Measurements from ENCODE around the gene G6PC3. TPM values are rescaled to one million over a fixed set of nuclear protein-coding genes. Genes with fewer than 3 reads are reported as not detected.
"Not testable (repeated sequence)": the region's sequence is repeated elsewhere in the genome, so short reads cannot be mapped to it uniquely, and the experiment has no call there.

The G6PC3 gene
- total RNA-seq, 2 donors from 2014 or later, result 10.9 to 13.8 TPM

DNA sequence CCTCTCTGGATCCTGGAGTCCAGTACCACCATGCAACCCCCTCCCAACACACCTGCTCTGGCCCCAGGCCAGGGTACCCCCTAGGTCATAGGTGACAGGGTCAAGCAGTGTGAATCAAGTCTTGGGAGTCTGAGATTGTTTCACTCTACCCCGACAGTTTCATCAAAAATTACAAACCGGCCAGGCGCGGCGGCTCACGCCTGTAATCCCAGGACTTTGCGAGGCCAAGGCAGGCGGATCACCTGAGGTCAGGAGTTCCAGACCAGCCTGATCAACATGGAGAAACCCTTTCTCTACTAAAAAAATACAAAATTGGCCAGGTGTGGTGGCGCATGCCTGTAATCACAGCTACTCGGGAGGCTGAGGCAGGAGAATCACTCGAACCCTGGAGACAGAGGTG, 49.7 kb downstream of the G6PC3 start:
- not testable (repeated sequence) for H3K27me3 Mint-ChIP-seq; DNase-seq; ATAC-seq; H3K9me3 ChIP-seq (ENCODE audit: control insufficient read depth, low read length, poor library complexity, severe bottlenecking); H3K36me3 Mint-ChIP-seq (ENCODE audit: low read depth); H3K27ac Mint-ChIP-seq
- H3K4me1 Mint-ChIP-seq, result peaks cover 35% of the 10 kb centered on the region
- H3K4me3 Mint-ChIP-seq, result peak overlapping the region; percentile 47

DNA sequence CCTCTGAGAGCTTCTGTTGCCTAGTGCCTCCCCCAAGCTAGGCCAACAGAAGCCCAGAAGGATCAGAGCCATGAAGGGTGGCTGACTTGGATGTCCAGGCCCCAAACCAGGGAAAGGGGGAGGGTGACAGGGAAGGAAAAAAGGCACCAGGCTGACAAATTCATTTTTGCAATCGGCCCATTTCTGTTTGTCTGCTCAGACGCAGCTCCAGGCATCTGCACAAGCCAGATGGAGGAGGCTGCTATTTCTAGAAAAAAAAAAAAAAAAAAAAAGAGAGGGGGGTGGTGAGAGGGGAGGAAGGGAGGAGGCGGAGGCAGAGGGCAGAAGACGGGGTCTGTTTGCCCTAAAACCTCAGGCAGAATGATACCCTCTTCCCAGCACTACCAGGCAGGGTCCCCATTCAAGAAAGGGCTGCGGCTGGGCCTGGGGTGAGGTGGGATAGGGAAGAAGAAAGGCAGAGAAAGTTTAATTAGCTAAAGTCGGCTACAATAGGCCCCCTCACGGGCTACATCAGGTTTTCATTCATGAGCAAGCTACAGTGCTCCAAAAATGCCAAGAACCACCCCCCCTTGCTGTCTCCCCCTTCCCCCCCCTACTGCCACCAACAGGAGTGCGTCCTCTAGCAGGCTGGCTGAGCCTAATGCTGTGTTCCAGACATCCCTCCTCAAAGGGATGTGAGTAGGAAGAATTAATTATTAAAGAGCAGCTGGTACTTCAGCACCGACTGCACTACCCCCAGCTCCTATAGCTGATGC, 50.5 kb downstream of the G6PC3 start:
- H3K27ac Mint-ChIP-seq, result peak overlapping the region; percentile 86
- no peaks in the 10 kb centered on the region for H3K36me3 Mint-ChIP-seq (ENCODE audit: low read depth)
- no peak for ATAC-seq
- peak overlapping the region; percentile 47 for H3K4me3 Mint-ChIP-seq
- H3K4me1 Mint-ChIP-seq, result peaks cover 35% of the 10 kb centered on the region
- no peaks in the 10 kb centered on the region for H3K9me3 ChIP-seq (ENCODE audit: control insufficient read depth, low read length, poor library complexity, severe bottlenecking)
- no peak for DNase-seq
- no peaks in the 10 kb centered on the region for H3K27me3 Mint-ChIP-seq

- H3K4me1 Mint-ChIP-seq, result peaks cover 35% of the 10 kb centered on the region
- DNase-seq (no peak), ATAC-seq (no peak)
- no peaks in the 10 kb centered on the region for H3K36me3 Mint-ChIP-seq (ENCODE audit: low read depth)
- no peaks in the 10 kb centered on the region for H3K27me3 Mint-ChIP-seq
- H3K27ac Mint-ChIP-seq, result peak overlapping the region; percentile 86
- no peaks in the 10 kb centered on the region for H3K9me3 ChIP-seq (ENCODE audit: control insufficient read depth, low read length, poor library complexity, severe bottlenecking)
- H3K4me3 Mint-ChIP-seq, result peak overlapping the region; percentile 93
Observed at GRCh38 chr17:44121997-44122815, 51.7 kb downstream of the G6PC3 start.

- H3K27ac Mint-ChIP-seq, result peak overlapping the region; percentile 86
- H3K4me3 Mint-ChIP-seq, result peak overlapping the region; percentile 93
- no peaks in the 10 kb centered on the region for H3K9me3 ChIP-seq (ENCODE audit: control insufficient read depth, low read length, poor library complexity, severe bottlenecking)
- H3K27me3 Mint-ChIP-seq, result no peaks in the 10 kb centered on the region
- ATAC-seq (peak; percentile 4), DNase-seq (peak in 1 of 3 donors; percentile 21)
- H3K4me1 Mint-ChIP-seq, result peaks cover 35% of the 10 kb centered on the region
- H3K36me3 Mint-ChIP-seq (ENCODE audit: low read depth), result no peaks in the 10 kb centered on the region
Observed at GRCh38 chr17:44122816-44123355, 52.4 kb downstream of the G6PC3 start.

- no peaks in the 10 kb centered on the region for H3K9me3 ChIP-seq (ENCODE audit: control insufficient read depth, low read length, poor library complexity, severe bottlenecking)
- H3K36me3 Mint-ChIP-seq (ENCODE audit: low read depth), result no peaks in the 10 kb centered on the region
- no peaks in the 10 kb centered on the region for H3K27me3 Mint-ChIP-seq
- peak; percentile 96 for ATAC-seq
- peaks cover 30% of the 10 kb centered on the region for H3K4me1 Mint-ChIP-seq
- H3K27ac Mint-ChIP-seq, result peak within 1 kb of the TSS; percentile 86
- H3K4me3 Mint-ChIP-seq, result peak within 1 kb of the TSS; percentile 93
- peak; percentile 90 to 94 (median 91) for DNase-seq
Observed at GRCh38 chr17:44123356-44124117, 53.0 kb downstream of the G6PC3 start, which contains the start of gene HDAC5. Gene HDAC5, minus strand, starts transcription at chr17:44123641. Its CDS starts 6,126 bp downstream, at chr17:44117515.

DNA sequence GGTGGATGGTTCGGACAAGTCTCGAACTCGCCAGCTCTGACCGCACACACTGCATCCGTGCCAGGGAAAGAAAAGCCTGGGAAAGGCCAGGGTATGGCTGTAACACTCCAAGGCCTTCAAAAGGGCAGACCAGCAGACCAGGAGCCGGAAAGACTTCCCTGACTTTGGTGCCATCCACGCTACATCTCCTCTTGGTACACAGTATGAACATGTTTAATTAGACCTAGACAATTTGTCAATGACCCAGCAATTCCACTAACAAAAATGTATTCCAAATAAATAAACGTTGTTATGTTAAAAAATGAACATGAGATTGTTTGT, 53.5 kb downstream of the G6PC3 start:
- Mint-ChIP-seq H3K27ac (peak overlapping the region; percentile 86), H3K4me3 (peak overlapping the region; percentile 93), H3K27me3 (no peaks in the 10 kb centered on the region), H3K4me1 (peaks cover 25% of the 10 kb centered on the region), H3K36me3 (ENCODE audit: low read depth) (no peaks in the 10 kb centered on the region)
- ATAC-seq (no peak), DNase-seq (no peak)
- H3K9me3 ChIP-seq (ENCODE audit: control insufficient read depth, low read length, poor library complexity, severe bottlenecking), result no peaks in the 10 kb centered on the region

Other genes starting within 250 kb of the G6PC3 start
- gene MPP3, start 237.6 kb upstream of the G6PC3 start, total RNA-seq, result under 1 TPM in 1 of 2 donors, not detected in 1; 0.90 TPM
- not detected for gene CD300LG, start 223.6 kb upstream of the G6PC3 start, total RNA-seq
- 1 to 10 TPM; 1.5 to 2.2 TPM for gene MPP2, start 163.2 kb upstream of the G6PC3 start, total RNA-seq
- gene PPY, start 128.3 kb upstream of the G6PC3 start, total RNA-seq, result not detected
- not detected for gene PYY, start 116.8 kb upstream of the G6PC3 start, total RNA-seq
- gene NAGS, start 66.1 kb upstream of the G6PC3 start, total RNA-seq, result under 1 TPM; 0.21 to 0.42 TPM
- gene TMEM101, start 55.8 kb upstream of the G6PC3 start, total RNA-seq, result 10 to 100 TPM; 10.5 to 11.8 TPM
- gene LSM12, start 4.1 kb upstream of the G6PC3 start, total RNA-seq, result 10 to 100 TPM; 35.3 to 46.5 TPM
- 10 to 100 TPM; 83.6 to 96.5 TPM for gene HDAC5, start 52.9 kb downstream of the G6PC3 start, total RNA-seq
- gene HROB, start 71.2 kb downstream of the G6PC3 start, total RNA-seq, result 1 to 10 TPM; 2.6 to 5.7 TPM
- gene ASB16, start 100.0 kb downstream of the G6PC3 start, total RNA-seq, result not detected
- 10 to 100 TPM; 52.2 to 53.1 TPM for gene TMUB2, start 116.2 kb downstream of the G6PC3 start, total RNA-seq
- gene ATXN7L3, start 129.1 kb downstream of the G6PC3 start, total RNA-seq, result 10 to 100 TPM; 97.1 to 97.5 TPM
- 100 to 1,000 TPM; 121 to 140 TPM for gene UBTF, start 148.9 kb downstream of the G6PC3 start, total RNA-seq
- gene SLC4A1, start 197.4 kb downstream of the G6PC3 start, total RNA-seq, result not detected
- under 1 TPM; 0.37 to 0.55 TPM for gene RUNDC3A, start 237.9 kb downstream of the G6PC3 start, total RNA-seq